NCI-H1436 (cell line): Measurements from ENCODE around the gene FAM20C.

Experiments used
- DNase-seq: peaks from one replicate; lab custom pipeline; 2025; lab: John Stamatoyannopoulos, UW

Gene FAM20C

GRCh38 chr7:209906-210305 is 17.5 kb downstream of the FAM20C start:
- no peak for DNase-seq

- DNase-seq = no peak
Observed at GRCh38 chr7:210401-210925, 18.1 kb downstream of the FAM20C start.

- DNase-seq = no peak
Observed at GRCh38 chr7:211033-211714, 18.8 kb downstream of the FAM20C start.

GRCh38 chr7:211715-212058 is 19.3 kb downstream of the FAM20C start:
- DNase-seq = no peak

- DNase-seq = no peak
Observed at GRCh38 chr7:212754-213153, 20.4 kb downstream of the FAM20C start.

- no peak for DNase-seq
Observed at GRCh38 chr7:213324-213993, 21.1 kb downstream of the FAM20C start.

GRCh38 chr7:214410-215212 is 22.2 kb downstream of the FAM20C start:
- DNase-seq = no peak

GRCh38 chr7:216360-217300 is 24.3 kb downstream of the FAM20C start:
- no peak for DNase-seq

GRCh38 chr7:217781-218180 is 25.4 kb downstream of the FAM20C start:
- no peak for DNase-seq

- DNase-seq = no peak
Observed at GRCh38 chr7:218316-218715, 25.9 kb downstream of the FAM20C start.

- no peak for DNase-seq
Observed at GRCh38 chr7:218896-219580, 26.7 kb downstream of the FAM20C start.

GRCh38 chr7:219581-220150 is 27.3 kb downstream of the FAM20C start:
- DNase-seq = no peak

- DNase-seq = no peak
Observed at GRCh38 chr7:220151-220841, 27.9 kb downstream of the FAM20C start.

GRCh38 chr7:221978-222715 is 29.8 kb downstream of the FAM20C start:
- no peak for DNase-seq

- no peak for DNase-seq
Observed at GRCh38 chr7:222716-223041, 30.3 kb downstream of the FAM20C start.

GRCh38 chr7:223118-223800 is 30.9 kb downstream of the FAM20C start:
- DNase-seq = no peak

- no peak for DNase-seq
Observed at GRCh38 chr7:223861-224260, 31.5 kb downstream of the FAM20C start.

- DNase-seq = no peak
Observed at GRCh38 chr7:226281-226895, 34.0 kb downstream of the FAM20C start.

GRCh38 chr7:227926-228325 is 35.6 kb downstream of the FAM20C start:
- no peak for DNase-seq
